A673 (cell line): Measurements from ENCODE around the gene BCAS1. TPM values are rescaled to one million over a fixed set of nuclear protein-coding genes. Genes with fewer than 3 reads are reported as not detected.

Experiments used
- BruUV-seq: library from RNA; stranded (reverse); fragments of 400-500 nt; replicated peaks from 2 replicates; lab custom pipeline; 2021; lab: Mats Ljungman, UMichigan
- CTCF ChIA-PET: fragments of 300-600 bp; sonication (Branson Sonifier 250); formaldehyde crosslinking; loops from one replicate; lab custom pipeline; 2022; ENCODE audit warnings: antibody characterized with exemption; lab: Charles Lee
- POLR2A ChIA-PET: fragments of 300-600 bp; sonication (Branson Sonifier 250); formaldehyde crosslinking; loops from one replicate; lab custom pipeline; 2022; ENCODE audit warnings: antibody characterized with exemption; ENCODE audit not compliant: low non-redundant PET; lab: Charles Lee
- DNase-seq: peaks from one replicate; pipeline ENCODE4 v3.0.0-alpha.2; 2015; ENCODE audit warnings: low spot score
- H3K27ac ChIP-seq: fragments of 200-600 bp; sonication (generic); 2 replicates; pipeline ENCODE4 v1.5.1; 2016; ENCODE audit warnings: mixed run types, low read depth, mild to moderate bottlenecking, mixed read lengths, antibody characterized with exemption, low read length; ENCODE audit not compliant: poor library complexity, severe bottlenecking
- H3K27me3 ChIP-seq: fragments of 200-600 bp; sonication (generic); replicated peaks from 2 replicates; pipeline ENCODE4 v1.6.1; 2017; ENCODE audit warnings: mixed run types, low read depth, mild to moderate bottlenecking, mixed read lengths, antibody characterized with exemption, low read length; ENCODE audit not compliant: insufficient read depth, poor library complexity
- H3K36me3 ChIP-seq: fragments of 200-600 bp; sonication (generic); 2 replicates; pipeline ENCODE4 v1.6.1; 2016; ENCODE audit warnings: mixed run types, mild to moderate bottlenecking, mixed read lengths, antibody characterized with exemption, low read length; ENCODE audit not compliant: insufficient read depth, poor library complexity, severe bottlenecking
- H3K4me1 ChIP-seq: fragments of 200-600 bp; sonication (generic); 2 replicates; pipeline ENCODE4 v1.6.1; 2017; ENCODE audit warnings: mixed run types, mild to moderate bottlenecking, mixed read lengths, antibody characterized with exemption, low read length; ENCODE audit not compliant: insufficient read depth, poor library complexity, severe bottlenecking
- H3K4me3 ChIP-seq: fragments of 200-600 bp; sonication (generic); 2 replicates; pipeline ENCODE4 v1.5.1; 2016; ENCODE audit warnings: low read depth, mixed run types, mild to moderate bottlenecking, mixed read lengths, low read length; ENCODE audit not compliant: poor library complexity, severe bottlenecking
- H3K9me3 ChIP-seq: fragments of 200-600 bp; sonication (generic); 2 replicates; pipeline ENCODE4 v1.6.1; 2016; ENCODE audit warnings: mixed run types, low read depth, mild to moderate bottlenecking, mixed read lengths, antibody characterized with exemption, low read length; ENCODE audit not compliant: poor library complexity, severe bottlenecking
- EZH2 ChIP-seq: fragments of 200-600 bp; sonication (generic); IDR thresholded peaks from 2 replicates; pipeline ENCODE4 v1.6.1; 2017; ENCODE audit warnings: borderline replicate concordance, low read depth, mild to moderate bottlenecking, mixed read lengths, antibody characterized with exemption, low read length; ENCODE audit not compliant: poor library complexity, severe bottlenecking
- intact Hi-C: fragments of 100-400 bp; cut with micrococcal nuclease; formaldehyde crosslinking; loops from one replicate; pipeline ENCODE4 v1.10.0; 2022; ENCODE audit not compliant: unreplicated experiment
- total RNA-seq: library from RNA; stranded (reverse); gene quantifications from 2 replicates; pipeline ENCODE4 v1.2.3, GENCODE V29; 2021
- TF ChIP-seq, protein P1 (sequence below): fragments of 300-800, 200-600 bp; sonication (generic); conservative IDR thresholded peaks from 2 replicates; pipeline ENCODE4 v1.5.1; 2017; ENCODE audit warnings: low read depth, mild to moderate bottlenecking, antibody characterized with exemption, low read length, moderate library complexity, mixed read lengths

BCAS1 gene
- total RNA-seq, 1 experiment from 2014 or later, result 1.4 TPM

DNA sequence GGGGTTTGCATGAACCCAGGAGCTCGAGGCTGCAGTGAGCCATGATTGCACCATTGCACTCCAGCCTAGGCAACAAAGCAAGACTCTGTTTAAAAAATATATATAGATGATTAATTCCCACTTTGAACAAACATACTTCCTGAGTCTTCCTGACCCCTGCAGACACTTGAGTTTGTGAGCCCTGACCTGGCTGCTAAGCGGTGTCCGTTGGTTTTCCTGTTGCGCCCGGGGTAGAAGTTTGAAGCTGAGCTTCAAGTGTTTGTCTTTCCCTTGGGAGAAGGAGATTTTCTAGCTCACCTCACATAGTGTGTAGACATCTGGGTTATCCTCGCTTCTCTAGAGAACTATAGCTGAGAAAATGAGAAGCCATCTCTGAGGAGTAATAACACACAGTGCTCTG, 11.7 kb upstream of the BCAS1 start:
- TF ChIP-seq, protein P1, sequence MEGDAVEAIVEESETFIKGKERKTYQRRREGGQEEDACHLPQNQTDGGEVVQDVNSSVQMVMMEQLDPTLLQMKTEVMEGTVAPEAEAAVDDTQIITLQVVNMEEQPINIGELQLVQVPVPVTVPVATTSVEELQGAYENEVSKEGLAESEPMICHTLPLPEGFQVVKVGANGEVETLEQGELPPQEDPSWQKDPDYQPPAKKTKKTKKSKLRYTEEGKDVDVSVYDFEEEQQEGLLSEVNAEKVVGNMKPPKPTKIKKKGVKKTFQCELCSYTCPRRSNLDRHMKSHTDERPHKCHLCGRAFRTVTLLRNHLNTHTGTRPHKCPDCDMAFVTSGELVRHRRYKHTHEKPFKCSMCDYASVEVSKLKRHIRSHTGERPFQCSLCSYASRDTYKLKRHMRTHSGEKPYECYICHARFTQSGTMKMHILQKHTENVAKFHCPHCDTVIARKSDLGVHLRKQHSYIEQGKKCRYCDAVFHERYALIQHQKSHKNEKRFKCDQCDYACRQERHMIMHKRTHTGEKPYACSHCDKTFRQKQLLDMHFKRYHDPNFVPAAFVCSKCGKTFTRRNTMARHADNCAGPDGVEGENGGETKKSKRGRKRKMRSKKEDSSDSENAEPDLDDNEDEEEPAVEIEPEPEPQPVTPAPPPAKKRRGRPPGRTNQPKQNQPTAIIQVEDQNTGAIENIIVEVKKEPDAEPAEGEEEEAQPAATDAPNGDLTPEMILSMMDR, result no peak
- TF ChIP-seq EZH2, result no peak
- intact Hi-C loops, result no loop called here
- Histone ChIP-seq H3K4me1 (peaks cover 9% of the 10 kb centered on the region), H3K27ac (no peak overlapping the region), H3K27me3 (no peaks in the 10 kb centered on the region), H3K4me3 (no peak overlapping the region), H3K36me3 (no peaks in the 10 kb centered on the region), H3K9me3 (no peaks in the 10 kb centered on the region)
- POLR2A ChIA-PET, result interaction anchor here (0.7 kb wide), 1 partner anchor 10 kb away, joined by 4 read pairs; no protein-coding TSS in a partner anchor
- no TSS peak for BruUV-seq
- DNase-seq, result no peak
- CTCF ChIA-PET, result no interaction called here

DNA sequence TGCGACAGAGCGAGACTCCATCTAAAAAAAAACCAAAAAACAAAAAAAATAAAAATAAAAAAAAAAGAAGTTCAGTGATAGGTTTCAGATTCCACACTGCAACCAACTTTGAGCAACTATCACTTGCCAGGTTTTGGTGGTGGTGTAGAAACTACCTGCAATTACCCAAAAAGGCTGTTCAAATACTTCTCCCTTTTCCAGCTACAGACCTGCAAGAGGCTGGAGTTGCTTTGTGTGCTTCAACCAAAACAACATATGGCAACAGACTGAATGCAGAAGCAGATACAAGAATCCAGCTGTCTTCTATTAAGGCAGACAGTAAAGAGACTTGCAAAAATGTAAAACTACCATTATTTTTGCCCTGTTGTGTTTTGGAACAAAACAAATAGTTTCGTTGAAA, 9.3 kb upstream of the BCAS1 start:
- CTCF ChIA-PET, result no interaction called here
- H3K36me3 ChIP-seq, result no peaks in the 10 kb centered on the region
- no peak for DNase-seq
- no TSS peak for BruUV-seq
- peaks cover 9% of the 10 kb centered on the region for H3K4me1 ChIP-seq
- POLR2A ChIA-PET, result no interaction called here
- no peaks in the 10 kb centered on the region for H3K27me3 ChIP-seq
- H3K4me3 ChIP-seq, result no peak overlapping the region
- intact Hi-C loops, result no loop called here
- TF ChIP-seq, protein P1, result no peak
- TF ChIP-seq EZH2, result no peak
- H3K9me3 ChIP-seq, result no peaks in the 10 kb centered on the region
- H3K27ac ChIP-seq, result no peak overlapping the region

DNA sequence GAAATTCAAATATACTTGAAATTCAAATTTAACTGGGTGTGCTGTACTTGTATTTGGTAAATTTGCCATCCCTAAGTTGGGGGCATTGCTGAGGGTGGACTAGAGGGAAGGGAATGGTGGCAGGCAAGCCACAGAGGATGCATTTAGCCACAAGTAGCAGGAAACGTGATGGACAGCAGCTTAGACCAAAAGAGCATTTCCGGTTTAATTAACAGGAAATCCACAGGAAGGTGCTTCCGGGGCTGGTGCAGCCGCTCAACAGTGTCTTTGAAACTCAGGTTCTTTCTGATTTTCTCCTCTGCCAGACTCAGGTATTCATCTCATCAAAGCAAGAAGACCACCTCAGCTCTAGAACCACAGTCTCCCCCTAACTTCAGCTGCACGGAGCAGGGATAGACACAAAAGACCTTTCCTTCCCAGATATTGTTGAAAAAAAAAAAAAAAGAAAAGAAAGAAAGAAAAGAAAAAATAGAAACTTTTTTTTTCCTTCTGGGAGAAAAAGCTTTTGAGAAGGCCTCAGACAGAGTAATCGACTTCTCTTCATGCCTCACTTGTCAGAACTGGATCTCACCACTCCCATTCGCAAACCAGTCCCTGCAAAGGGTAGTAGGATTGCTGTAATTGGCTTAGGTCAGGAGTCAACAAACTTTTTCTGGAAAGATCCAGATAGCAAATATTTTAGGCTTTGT, 8.0 kb upstream of the BCAS1 start:
- Histone ChIP-seq H3K9me3 (no peaks in the 10 kb centered on the region), H3K4me3 (no peak overlapping the region), H3K4me1 (peaks cover 9% of the 10 kb centered on the region), H3K36me3 (no peaks in the 10 kb centered on the region), H3K27ac (peak overlapping the region; percentile 29), H3K27me3 (no peaks in the 10 kb centered on the region)
- no peak for TF ChIP-seq EZH2
- TF ChIP-seq, protein P1, result no peak
- no TSS peak for BruUV-seq
- DNase-seq, result peak; percentile 75
- intact Hi-C loops, result no loop called here
- POLR2A ChIA-PET, result interaction anchor here (0.6 kb wide), 1 partner anchor 468 kb away, joined by 3 read pairs; no protein-coding TSS in a partner anchor
- CTCF ChIA-PET, result no interaction called here
